GM18861 (cell line): ENCODE results near the gene PIP5KL1.

Source experiments
- ATAC-seq: cut with Tn5 transposase; IDR thresholded peaks from one replicate; pipeline ENCODE4 v1.9.1; 2021; ENCODE audit not compliant: unreplicated experiment

Gene PIP5KL1

DNA sequence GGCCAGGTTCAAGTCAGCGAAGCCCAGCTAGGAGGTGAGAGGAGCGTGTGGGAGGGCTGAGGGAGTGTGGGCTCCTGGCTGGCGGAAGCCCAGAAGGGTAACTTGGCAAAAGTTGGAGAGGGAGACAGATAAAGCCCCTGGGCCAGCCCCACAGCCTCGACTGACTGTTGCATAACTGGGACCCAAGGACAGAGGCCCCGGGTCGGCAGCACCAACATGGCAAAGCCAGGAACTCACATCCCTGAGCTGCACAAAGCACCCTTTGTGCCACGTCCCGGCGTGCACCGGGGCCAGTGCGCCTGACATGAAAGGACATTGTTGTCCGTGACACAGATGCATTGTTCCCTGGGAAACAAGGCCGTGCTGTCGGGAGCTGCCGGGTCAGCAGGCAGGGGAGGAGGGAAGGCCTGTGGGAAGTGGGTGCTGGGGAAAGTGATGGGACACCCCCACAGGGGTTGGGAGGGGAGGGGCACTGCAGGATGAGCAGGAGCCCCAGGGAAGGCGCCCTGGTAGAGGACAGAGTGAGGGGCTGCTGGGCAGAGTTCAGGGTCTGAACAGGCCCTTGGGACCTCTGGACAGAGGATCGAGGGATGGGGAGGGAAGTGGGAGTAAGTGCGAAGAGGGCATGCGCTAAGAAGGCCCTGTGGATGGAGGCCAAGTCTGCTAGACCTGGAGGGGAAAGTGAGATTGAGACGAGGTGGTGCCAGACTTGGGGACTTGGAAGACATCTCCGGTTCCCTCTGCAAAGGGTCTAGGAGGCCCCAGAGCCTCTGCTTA lies 20.1 kb upstream of the PIP5KL1 start:
- ATAC-seq, result no peak

DNA sequence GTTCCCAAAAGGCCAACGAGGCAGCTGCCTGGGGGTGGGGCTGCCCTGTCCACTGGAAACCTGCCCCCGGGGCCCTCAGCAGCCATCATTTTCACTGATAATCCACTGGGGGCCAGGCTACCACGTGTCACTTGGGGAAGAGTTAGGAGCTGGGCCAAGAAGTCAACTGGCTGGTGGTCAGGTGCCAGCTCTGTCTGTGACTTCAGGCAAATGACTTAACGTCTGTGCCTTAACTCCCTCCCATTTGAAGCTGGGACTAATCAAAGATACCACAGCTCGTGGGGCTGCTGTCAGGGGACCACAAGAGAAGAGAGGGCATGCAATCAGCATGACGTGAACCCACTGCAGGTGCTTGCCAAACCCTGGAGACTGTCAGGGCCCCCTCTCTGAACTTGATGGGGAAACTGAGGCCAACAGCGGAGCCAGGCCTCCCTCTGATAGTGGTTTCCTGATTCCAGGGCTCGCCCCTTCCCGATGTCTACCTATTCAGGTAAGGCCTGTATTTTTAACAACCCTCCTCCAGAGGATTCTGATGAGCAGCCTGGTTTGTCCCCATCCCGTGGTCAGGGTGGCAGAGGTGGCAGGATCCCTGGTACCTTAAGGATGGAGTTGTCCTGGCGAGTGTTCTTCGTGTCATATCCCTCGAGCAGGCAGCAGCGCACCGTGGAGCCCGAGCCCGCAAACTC lies 19.4 kb upstream of the PIP5KL1 start:
- no peak for ATAC-seq

- no peak for ATAC-seq
Measured at GRCh38 chr9:127947841-127948710, 17.5 kb upstream of the PIP5KL1 start.

DNA sequence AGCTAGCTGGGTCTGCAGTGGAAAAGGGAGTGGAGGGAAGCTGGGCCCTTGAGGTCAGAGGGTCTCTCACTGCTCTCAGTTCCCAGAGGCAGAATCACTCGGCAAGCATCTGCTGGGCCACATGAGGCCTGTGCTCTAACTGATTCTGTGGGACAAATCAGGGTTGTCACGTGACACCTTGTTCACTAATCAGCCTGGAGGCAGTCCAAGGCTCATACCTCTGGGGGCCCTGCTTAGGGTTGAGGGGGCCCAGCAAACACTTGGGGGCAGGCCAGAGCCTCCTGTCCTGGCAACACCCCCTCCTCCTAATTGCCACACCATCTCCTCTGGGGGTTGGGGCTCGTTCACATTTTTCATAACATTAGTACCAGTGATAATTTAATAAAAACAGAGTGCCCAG lies 16.2 kb upstream of the PIP5KL1 start:
- ATAC-seq, result no peak

DNA sequence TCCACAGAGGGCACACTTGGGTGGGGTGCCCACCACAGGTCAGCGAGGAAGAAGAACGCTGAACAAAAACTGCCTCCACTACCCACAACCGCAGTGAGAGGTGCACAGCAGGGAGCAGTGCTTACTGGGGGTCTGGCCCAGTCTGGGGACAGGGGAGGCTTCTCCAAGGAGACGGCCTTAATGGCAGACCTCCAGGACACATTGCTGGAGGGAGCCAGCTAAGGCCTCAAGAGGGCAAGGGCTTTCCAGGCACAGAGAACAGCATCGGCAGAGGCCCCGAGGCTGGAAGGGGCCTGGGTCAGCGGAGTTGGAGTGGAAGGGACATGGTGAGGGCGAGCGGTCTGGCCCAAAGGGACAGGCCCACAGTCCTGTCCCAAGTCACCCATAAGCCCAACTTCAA lies 15.4 kb upstream of the PIP5KL1 start:
- no peak for ATAC-seq

DNA sequence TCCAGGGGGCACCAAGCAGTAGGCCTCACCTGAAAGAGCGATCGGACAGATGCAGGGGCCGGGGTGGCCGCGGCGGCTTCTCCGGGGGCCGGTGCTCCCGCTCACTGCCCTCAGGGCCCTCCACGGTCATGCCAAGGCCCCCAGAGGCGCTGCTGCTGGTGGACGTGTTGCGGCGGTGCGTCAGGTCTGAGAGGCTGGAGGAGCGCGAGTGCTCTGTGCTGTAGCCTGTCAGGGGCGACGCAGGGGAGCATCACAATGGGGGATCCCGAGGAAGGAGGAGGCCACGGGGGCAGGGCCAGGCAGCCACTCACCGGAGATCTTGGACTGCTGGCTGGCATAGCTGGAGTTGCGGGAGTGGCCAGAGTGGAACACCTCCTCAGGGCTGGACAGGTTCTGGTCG lies 14.8 kb upstream of the PIP5KL1 start:
- no peak for ATAC-seq

DNA sequence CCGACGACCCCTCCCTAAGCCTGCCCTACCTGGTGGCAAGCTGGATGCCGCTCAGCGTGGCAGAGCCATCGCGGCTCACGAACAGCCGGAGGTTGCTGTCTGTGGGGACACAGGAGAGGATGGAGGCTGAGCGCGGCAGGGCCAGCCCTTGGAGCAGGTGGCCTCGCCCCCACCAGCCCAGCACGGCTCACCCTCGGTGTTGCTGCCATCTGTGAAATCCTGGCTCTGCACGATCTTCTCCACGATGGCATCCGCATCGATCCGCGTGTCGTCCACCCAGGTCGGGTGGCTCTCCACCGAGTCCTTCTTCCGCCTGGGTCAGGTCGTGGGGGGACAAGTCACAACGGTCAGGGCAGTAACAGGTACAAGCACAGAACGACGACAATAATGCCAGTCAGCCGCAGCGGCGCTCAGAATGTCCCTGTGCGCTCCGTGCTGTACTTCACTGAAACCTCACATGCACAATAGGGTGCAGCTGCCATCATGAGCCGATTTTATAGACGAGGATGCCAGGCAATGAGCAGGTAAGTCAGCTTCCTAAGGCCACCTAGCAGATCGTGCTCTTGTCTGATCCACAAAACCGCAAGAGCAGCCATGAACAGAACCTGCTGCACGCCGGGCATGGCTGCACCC lies 14.1 kb upstream of the PIP5KL1 start:
- no peak for ATAC-seq

- ATAC-seq, result peak; percentile 49
Measured at GRCh38 chr9:127943731-127944144, 13.2 kb upstream of the PIP5KL1 start.

- ATAC-seq, result no peak
Measured at GRCh38 chr9:127943011-127943662, 12.6 kb upstream of the PIP5KL1 start.

GRCh38 chr9:127942216-127943010 lies 11.8 kb upstream of the PIP5KL1 start:
- ATAC-seq, result no peak

GRCh38 chr9:127941961-127942215 lies 11.3 kb upstream of the PIP5KL1 start:
- no peak for ATAC-seq

GRCh38 chr9:127941062-127941960 lies 10.7 kb upstream of the PIP5KL1 start:
- ATAC-seq, result no peak

DNA sequence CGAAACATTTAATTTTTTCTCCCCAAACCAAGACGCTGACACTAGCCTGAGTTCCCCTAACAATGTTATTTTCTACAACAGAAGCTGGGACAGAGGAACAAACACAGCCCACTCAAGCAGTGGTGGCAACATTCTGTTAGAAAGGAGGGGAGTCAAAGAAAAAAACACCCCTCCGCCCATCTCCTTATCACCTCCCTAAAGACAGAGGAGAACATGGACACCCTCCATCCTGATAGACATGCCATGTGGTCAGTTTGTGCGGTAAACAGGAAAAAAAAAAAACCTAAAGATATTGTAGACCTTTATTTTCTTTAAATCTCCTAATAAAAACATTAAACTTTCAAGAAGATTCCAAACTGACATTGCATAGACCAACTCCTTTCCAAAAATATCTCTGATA lies 10.0 kb upstream of the PIP5KL1 start:
- ATAC-seq, result no peak

DNA sequence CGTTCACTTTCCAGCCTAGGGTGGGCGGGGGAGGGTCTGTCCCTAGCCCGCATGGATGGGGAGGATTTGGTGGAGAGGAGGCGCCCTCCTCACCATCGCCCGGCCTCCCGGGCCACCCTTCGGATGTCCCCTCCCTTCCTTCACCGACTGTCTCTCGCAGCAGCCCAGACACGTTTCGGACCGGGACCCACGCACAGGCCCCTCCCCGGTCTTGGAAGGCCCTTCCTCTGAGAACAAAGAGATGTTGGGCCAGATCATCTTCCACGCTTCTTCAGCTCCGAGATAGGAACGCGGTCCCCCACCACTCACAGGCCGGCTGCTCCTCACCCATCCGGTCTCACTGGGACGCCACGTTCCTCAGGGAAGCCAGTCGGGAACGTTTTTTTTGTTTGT lies 7.7 kb upstream of the PIP5KL1 start:
- no peak for ATAC-seq

DNA sequence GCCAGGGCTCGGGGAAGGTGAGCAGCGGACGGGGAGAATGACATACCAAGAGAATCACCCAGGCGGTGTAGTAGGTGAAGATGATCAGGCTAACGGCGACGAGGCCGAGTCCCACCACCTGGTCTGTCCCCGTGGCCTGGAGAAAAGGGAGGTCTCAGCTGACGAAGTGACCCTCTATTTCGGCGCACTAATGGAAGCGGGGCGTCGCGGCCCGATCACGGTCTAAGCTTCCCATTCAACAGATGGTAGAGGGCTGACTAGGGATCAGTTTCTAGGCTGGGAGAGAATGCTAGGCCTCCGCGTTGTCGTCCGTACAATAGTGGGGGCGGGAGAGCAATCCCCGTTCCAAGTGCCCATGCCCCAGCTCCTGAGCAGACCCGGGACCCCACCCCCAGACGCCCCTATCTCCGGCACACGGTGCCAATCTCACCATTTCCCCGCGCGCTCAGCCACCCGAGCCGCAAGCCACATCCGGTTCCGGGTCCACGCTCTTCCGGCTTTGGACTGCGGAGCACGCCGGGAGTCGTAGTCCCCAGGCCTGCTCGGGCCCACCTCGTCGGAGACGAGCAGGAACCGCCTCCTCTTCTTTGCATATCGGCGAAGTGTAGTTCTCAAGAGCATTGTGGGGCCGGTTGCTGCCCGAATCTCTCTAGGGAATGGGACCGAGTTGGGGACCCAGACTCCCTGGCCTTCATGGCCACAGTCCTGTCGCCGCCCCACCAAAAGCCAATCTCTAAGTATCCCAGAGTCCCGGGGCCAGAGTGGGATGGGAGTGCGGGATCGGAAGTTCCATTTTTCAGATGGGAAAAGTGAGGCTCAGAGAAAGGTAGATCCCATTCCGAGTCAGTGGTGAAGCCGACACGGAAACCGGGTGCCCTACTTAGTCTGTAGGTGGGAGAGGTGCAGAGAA lies 7.1 kb upstream of the PIP5KL1 start, which contains the start of gene DPM2:
Gene DPM2, minus strand, starts transcription at position 467 of the 910 bp plus-strand sequence. Its CDS starts 34 bp downstream, at position 433.
- ATAC-seq, result peak; percentile 83

GRCh38 chr9:127937056-127937387 lies 6.4 kb upstream of the PIP5KL1 start:
- no peak for ATAC-seq

GRCh38 chr9:127936347-127936852 lies 5.8 kb upstream of the PIP5KL1 start:
- ATAC-seq, result no peak

- no peak for ATAC-seq
Measured at GRCh38 chr9:127935765-127936221, 5.2 kb upstream of the PIP5KL1 start.
